Left lung (tissue), 10 donors: ENCODE results near the gene ZFP1. TPM values are rescaled to one million over a fixed set of nuclear protein-coding genes. Genes with fewer than 3 reads are reported as not detected.

Experiments
- ATAC-seq: fragments of 200-7000 bp; cut with Tn5 transposase; one replicate; pipeline ENCODE4 v1.9.1; 2020; ENCODE audit warnings: moderate library complexity
- DNase-seq, 4 donors: peaks; one replicate each; pipeline ENCODE4 v3.0.0-alpha.2; 2013 to 2020
- H3K27ac ChIP-seq, 2 donors: fragments of 200-600 bp; sonication (generic) in 1 of 2; one replicate each; pipeline versions ENCODE4 v1.5.0 to v1.8.0; 2020 to 2021
- H3K27me3 ChIP-seq, 2 donors: fragments of 200-600 bp; sonication (generic) in 1 of 2; one replicate each; pipeline versions ENCODE4 v1.5.0 to v1.8.0; 2020 to 2021
- H3K36me3 ChIP-seq, 2 donors: fragments of 200-600 bp; sonication (generic) in 1 of 2; one replicate each; pipeline versions ENCODE4 v1.5.0 to v1.8.0; 2020 to 2021
- H3K4me1 ChIP-seq, 2 donors: fragments of 200-600 bp; one replicate each; pipeline ENCODE4 v1.8.0; 2021
- H3K4me3 ChIP-seq, 2 donors: fragments of 200-600 bp; sonication (generic) in 1 of 2; one replicate each; pipeline versions ENCODE4 v1.5.0 to v1.8.0; 2020 to 2021; ENCODE audit warnings: mild to moderate bottlenecking in 1 of 2
- H3K9me3 ChIP-seq, 2 donors: fragments of 200-600 bp; sonication (generic) in 1 of 2; one replicate each; pipeline versions ENCODE4 v1.5.0 to v1.8.0; 2020 to 2021
- intact Hi-C, 2 donors: fragments of 100-400 bp; cut with DNase I; formaldehyde crosslinking; loops; one replicate each; pipeline versions ENCODE4 v1.11.2 to v1.14.2; 2022
- polyA plus RNA-seq, 6 donors: library from polyadenylated mRNA; unstranded; fragments of 120-200 nt; gene quantifications; one replicate each; pipeline ENCODE4 v1.2.1, GENCODE V29; 2013; ENCODE audit not compliant: insufficient read length in 6 of 6
- total RNA-seq, 2 donors: library from RNA; stranded (reverse); fragmentation: NEBNext Ultra II Directional; extraction: Animal tissue kit (Norgen Biotek cat#: 25700); gene quantifications; one replicate each; pipeline ENCODE4 v1.2.1, GENCODE V29; 2021
- TF ChIP-seq, protein P1 (sequence below), 2 donors: fragments of 200-600 bp; sonication (generic) in 1 of 2; IDR thresholded peaks; one replicate each; pipeline versions ENCODE4 v1.5.0 to v1.8.0; 2021; ENCODE audit warnings: antibody characterized with exemption in 2 of 2
- donor health status: DM: no; HTN: yes; CAD: no.
- donor health status: DM: no; HTN: no; CAD: no.

Gene ZFP1
- total and polyA plus RNA-seq, 8 donors = 8.4 to 25.5 (median 22.4) TPM

DNA sequence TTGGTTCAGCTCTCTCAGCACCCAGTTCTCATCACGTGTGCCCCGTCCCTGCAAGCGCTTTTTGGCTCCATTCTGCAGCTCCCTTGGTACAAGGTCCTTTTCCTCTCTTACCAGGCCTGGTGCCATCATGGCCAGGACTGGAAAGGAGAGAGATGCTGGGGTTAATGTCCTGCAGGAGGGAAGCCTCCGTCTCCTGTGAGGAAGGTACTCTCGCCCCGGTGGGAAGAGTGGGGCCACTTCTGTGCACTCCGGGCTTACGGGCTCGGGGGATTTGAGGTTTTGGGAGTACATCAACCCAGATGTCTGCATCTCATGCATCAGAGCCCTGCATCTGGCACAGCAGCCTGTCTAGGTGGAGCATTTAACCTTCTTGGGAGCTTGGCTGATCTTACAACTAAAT, 48.5 kb downstream of the ZFP1 start:
- Histone ChIP-seq H3K4me1 (no peaks in the 10 kb centered on the region), H3K9me3 (no peaks in the 10 kb centered on the region), H3K4me3 (no peak overlapping the region), H3K36me3 (no peaks in the 10 kb centered on the region), H3K27ac (no peak overlapping the region), H3K27me3 (peaks cover 0 to 43% of the 10 kb centered on the region in 2 donors)
- DNase-seq (no peak), ATAC-seq (no peak)
- intact Hi-C loops = no loop called here
- TF ChIP-seq, protein P1, sequence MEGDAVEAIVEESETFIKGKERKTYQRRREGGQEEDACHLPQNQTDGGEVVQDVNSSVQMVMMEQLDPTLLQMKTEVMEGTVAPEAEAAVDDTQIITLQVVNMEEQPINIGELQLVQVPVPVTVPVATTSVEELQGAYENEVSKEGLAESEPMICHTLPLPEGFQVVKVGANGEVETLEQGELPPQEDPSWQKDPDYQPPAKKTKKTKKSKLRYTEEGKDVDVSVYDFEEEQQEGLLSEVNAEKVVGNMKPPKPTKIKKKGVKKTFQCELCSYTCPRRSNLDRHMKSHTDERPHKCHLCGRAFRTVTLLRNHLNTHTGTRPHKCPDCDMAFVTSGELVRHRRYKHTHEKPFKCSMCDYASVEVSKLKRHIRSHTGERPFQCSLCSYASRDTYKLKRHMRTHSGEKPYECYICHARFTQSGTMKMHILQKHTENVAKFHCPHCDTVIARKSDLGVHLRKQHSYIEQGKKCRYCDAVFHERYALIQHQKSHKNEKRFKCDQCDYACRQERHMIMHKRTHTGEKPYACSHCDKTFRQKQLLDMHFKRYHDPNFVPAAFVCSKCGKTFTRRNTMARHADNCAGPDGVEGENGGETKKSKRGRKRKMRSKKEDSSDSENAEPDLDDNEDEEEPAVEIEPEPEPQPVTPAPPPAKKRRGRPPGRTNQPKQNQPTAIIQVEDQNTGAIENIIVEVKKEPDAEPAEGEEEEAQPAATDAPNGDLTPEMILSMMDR (IDR thresholded peaks at IDR 0.05) = no peak

DNA sequence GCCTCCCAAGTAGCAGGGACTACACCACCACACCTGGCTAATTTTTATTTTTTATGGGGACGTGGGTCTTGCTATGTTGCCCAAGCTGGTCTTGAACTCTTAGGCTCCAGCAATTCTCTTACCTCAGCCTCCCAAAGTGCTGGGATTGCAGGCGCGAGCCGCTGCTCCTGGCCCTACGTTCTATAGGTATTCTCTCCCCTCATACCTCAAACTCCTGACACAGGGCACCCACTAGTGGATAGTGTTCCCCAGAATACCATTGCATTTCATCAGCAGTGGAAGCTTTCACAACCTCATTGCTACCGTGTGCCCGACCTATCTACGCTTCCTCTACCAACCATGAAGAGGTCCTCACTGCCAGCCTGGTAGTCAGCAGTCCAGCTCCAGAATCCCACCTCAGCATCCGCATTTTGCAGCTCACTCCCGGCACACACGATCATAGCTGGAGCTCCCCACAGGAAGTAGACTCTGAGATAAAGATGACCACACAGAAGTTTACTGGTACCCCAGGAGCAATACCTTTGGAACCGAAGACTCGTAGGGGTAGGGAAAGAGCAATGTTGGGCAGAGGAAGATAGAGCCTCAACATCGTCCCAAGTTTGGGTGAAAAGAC, 49.3 kb downstream of the ZFP1 start:
- ATAC-seq = no peak
- DNase-seq = peak in 1 of 4 donors; percentile 8
- Histone ChIP-seq H3K36me3 (no peaks in the 10 kb centered on the region), H3K4me3 (no peak overlapping the region), H3K4me1 (no peaks in the 10 kb centered on the region), H3K27me3 (peaks cover 0 to 43% of the 10 kb centered on the region in 2 donors), H3K27ac (no peak overlapping the region), H3K9me3 (no peaks in the 10 kb centered on the region)
- intact Hi-C loops = no loop called here
- TF ChIP-seq, protein P1 (IDR thresholded peaks at IDR 0.05) = no peak

DNA sequence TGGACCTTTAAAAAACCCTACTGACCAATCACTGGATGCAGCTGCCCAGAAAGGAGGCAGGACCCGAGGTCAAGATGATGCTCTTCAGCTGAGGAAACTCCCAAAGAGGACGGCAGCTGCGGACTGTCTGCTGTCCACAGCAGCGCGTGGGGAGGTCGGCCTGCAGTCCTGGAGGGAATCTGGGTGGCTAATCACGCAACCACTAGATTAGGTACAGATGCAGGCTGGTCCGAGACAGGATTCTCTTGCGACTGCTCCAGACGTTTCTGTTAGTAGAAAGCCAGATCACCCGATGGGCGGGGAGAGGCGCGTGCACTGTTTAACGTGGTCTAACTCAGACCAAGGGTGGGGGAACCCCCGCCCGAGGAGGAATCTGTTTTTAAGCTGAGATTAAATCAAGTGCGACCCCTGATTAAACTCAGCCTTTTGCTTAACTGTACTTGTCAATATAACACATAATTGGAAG, 49.8 kb downstream of the ZFP1 start:
- no peak overlapping the region for H3K4me3 ChIP-seq
- intact Hi-C loops = no loop called here
- ATAC-seq (no peak), DNase-seq (peak in 3 of 4 donors; percentile 21 to 41 (median 27))
- TF ChIP-seq, protein P1 (IDR thresholded peaks at IDR 0.05) = no peak
- no peaks in the 10 kb centered on the region for H3K36me3 ChIP-seq
- H3K27ac ChIP-seq = no peak overlapping the region
- no peaks in the 10 kb centered on the region for H3K4me1 ChIP-seq
- H3K9me3 ChIP-seq = no peaks in the 10 kb centered on the region
- H3K27me3 ChIP-seq = peaks cover 0 to 43% of the 10 kb centered on the region in 2 donors

DNA sequence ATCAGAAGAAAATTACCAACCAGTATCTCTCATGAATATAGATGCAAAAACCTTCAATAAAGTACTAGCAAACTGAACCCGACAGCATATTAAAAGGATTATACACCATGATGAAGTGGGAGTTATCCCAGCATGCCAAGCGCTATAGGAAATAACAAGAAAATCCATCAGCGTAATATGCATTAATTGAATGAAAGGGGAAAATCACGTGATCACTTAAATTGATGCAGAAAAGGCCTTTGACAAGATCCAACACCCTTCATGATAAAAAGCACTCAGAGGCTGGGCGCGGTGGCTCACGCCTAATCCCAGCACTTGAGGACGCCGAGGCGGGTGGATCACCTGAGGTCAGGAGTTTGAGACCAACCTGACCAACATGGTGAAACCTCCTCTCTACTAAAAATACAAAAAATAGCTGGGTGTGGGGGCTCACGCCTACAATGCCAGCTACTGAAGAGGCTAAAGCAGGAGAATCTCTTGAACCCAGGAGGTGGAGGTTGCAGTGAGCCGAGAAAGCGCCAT, 53.8 kb downstream of the ZFP1 start:
- Histone ChIP-seq H3K27me3 (peaks cover 0 to 28% of the 10 kb centered on the region in 2 donors), H3K4me1 (no peaks in the 10 kb centered on the region), H3K36me3 (no peaks in the 10 kb centered on the region), H3K9me3 (no peaks in the 10 kb centered on the region), H3K27ac (no peak overlapping the region), H3K4me3 (no peak overlapping the region)
- no peak for ATAC-seq
- TF ChIP-seq, protein P1 (IDR thresholded peaks at IDR 0.05) = no peak
- intact Hi-C loops = no loop called here
- peak in 2 of 4 donors; percentile 15 to 56 for DNase-seq

DNA sequence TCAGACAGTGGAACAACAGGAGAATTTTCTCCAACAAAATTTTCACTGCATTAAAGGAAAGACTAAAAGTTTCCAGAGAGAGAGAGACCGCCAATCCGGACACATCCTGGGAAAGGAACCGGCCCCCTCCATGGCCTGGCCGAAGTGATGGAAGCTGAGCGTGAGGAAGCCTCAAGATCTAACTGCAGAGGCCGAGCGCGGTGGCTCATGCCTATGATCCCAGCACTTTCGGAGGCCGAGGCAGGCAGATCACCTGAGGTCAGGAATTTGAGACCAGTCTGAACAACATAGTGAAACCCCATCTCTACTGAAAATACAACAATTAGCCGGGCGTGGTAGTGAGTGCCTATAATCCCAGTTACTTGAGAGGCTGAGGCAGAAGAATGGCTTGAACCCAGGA, 54.8 kb downstream of the ZFP1 start:
- no peaks in the 10 kb centered on the region for H3K9me3 ChIP-seq
- TF ChIP-seq, protein P1 (IDR thresholded peaks at IDR 0.05) = no peak

More for the DNA sequence above, 54.8 kb downstream of the ZFP1 start:
- intact Hi-C loops = no loop called here
- H3K27ac ChIP-seq = no peak overlapping the region
- DNase-seq (peak in 2 of 4 donors; percentile 27 to 65), ATAC-seq (no peak)
- peaks cover 0 to 18% of the 10 kb centered on the region in 2 donors for H3K27me3 ChIP-seq
- no peak overlapping the region for H3K4me3 ChIP-seq
- no peaks in the 10 kb centered on the region for H3K36me3 ChIP-seq
- no peaks in the 10 kb centered on the region for H3K4me1 ChIP-seq
